CD4-positive, alpha-beta T cell (primary cell): Measurements from ENCODE around the gene FGF14. TPM values are rescaled to one million over a fixed set of nuclear protein-coding genes. Genes with fewer than 3 reads are reported as not detected.

ENCODE experiments used
- ATAC-seq: fragments of 200-7000 bp; cut with Tn5 transposase; one replicate; pipeline ENCODE4 v1.10.0; 2022; ENCODE audit warnings: mild to moderate bottlenecking; ENCODE audit not compliant: poor library complexity
- CTCF ChIA-PET: fragments of 350-600 bp; sonication (Branson Sonifier 250); formaldehyde crosslinking; loops from one replicate; lab custom pipeline; 2021; ENCODE audit warnings: antibody characterized with exemption, inconsistent platforms; lab: Charles Lee
- POLR2A ChIA-PET: fragments of 350-600 bp; sonication (Branson Sonifier 250); formaldehyde crosslinking; loops from one replicate; lab custom pipeline; 2021; ENCODE audit warnings: antibody characterized with exemption, inconsistent platforms; lab: Charles Lee
- DNase-seq, 14 experiments: peaks; one replicate each; pipeline ENCODE4 v3.0.0-alpha.2; 2013 to 2020; ENCODE audit warnings: mixed read lengths in 2 of 14
- H3K27ac ChIP-seq, 2 donors: one replicate each; pipeline versions ENCODE4 v1.5.1 to v1.7.0; 2013; ENCODE audit warnings: low read length in 2 of 2, low read depth in 1 of 2, mild to moderate bottlenecking in 1 of 2
- H3K27me3 ChIP-seq, 2 experiments: 1 replicate in 1 of 2; 2 replicates in 1 of 2; pipeline versions ENCODE4 v1.6.1 to v1.7.0; 2013; ENCODE audit warnings: low read length in 2 of 2, control low read depth in 1 of 2, mild to moderate bottlenecking in 1 of 2, moderate library complexity in 1 of 2; ENCODE audit not compliant: insufficient read depth in 2 of 2, control insufficient read depth in 1 of 2
- H3K36me3 ChIP-seq: one replicate; pipeline ENCODE4 v1.6.1; 2013; ENCODE audit warnings: low read length, control low read depth; ENCODE audit not compliant: insufficient read depth
- H3K4me1 ChIP-seq: one replicate; pipeline ENCODE4 v1.6.1; 2013; ENCODE audit warnings: low read length, control low read depth; ENCODE audit not compliant: insufficient read depth
- H3K4me3 ChIP-seq: one replicate; pipeline ENCODE4 v1.5.1; 2013; ENCODE audit warnings: mild to moderate bottlenecking, low read length, moderate library complexity
- H3K9me3 ChIP-seq, 2 experiments: 1 replicate in 1 of 2; 2 replicates in 1 of 2; pipeline versions ENCODE4 v1.6.1 to v1.7.0; 2013; ENCODE audit warnings: low read length in 2 of 2, mild to moderate bottlenecking in 2 of 2, control low read depth in 1 of 2, moderate library complexity in 1 of 2; ENCODE audit not compliant: control insufficient read depth in 1 of 2, insufficient read depth in 1 of 2
- H3K27ac Mint-ChIP-seq: one replicate; pipeline ENCODE4 v1.8.0; 2020; ENCODE audit warnings: mixed read lengths
- H3K27me3 Mint-ChIP-seq: one replicate; pipeline ENCODE4 v1.8.0; 2021; ENCODE audit warnings: mixed read lengths
- H3K36me3 Mint-ChIP-seq: one replicate; pipeline ENCODE4 v1.8.0; 2021; ENCODE audit warnings: low read depth, mixed read lengths
- H3K4me1 Mint-ChIP-seq: one replicate; pipeline ENCODE4 v1.8.0; 2021; ENCODE audit warnings: low read depth, mixed read lengths
- H3K4me3 Mint-ChIP-seq: one replicate; pipeline ENCODE4 v1.8.0; 2020; ENCODE audit warnings: mild to moderate bottlenecking, mixed read lengths
- H3K9me3 Mint-ChIP-seq: one replicate; pipeline ENCODE4 v1.8.0; 2020; ENCODE audit warnings: mixed read lengths
- CTCF ChIP-seq: fragments of 200-600 bp; IDR thresholded peaks from one replicate; pipeline ENCODE4 v1.8.0; 2022; ENCODE audit warnings: antibody characterized with exemption, mild to moderate bottlenecking
- intact Hi-C, 2 experiments: fragments of 100-400 bp; cut with DNase I in 1 of 2; cut with micrococcal nuclease in 1 of 2; formaldehyde crosslinking; loops; one replicate each; pipeline versions ENCODE4 v1.15.1 to v1.9.0; 2023 to 2025; cut with DNase I, micrococcal nuclease
- total RNA-seq, 174 experiments: library from RNA in 2 of 174; stranded (reverse) in 2 of 174; gene quantifications; one replicate each; pipeline ENCODE4 v1.2.3 and lab custom pipeline; 2021 to 2026

Gene FGF14
- total RNA-seq, 2 experiments from 2014 or later = not detected

- Histone ChIP-seq H3K4me1 (no peaks in the 10 kb centered on the region), H3K27ac (no peak overlapping the region), H3K27me3 (no peaks in the 10 kb centered on the region), H3K9me3 (no peaks in the 10 kb centered on the region), H3K36me3 (no peaks in the 10 kb centered on the region), H3K4me3 (no peak overlapping the region)
- DNase-seq = no peak
- H3K4me3 Mint-ChIP-seq = no peak overlapping the region
- no peak for TF ChIP-seq CTCF
- no peaks in the 10 kb centered on the region for H3K36me3 Mint-ChIP-seq
- no peak for ATAC-seq
- ChIA-PET CTCF (no interaction called here), POLR2A (no interaction called here)
- no peak overlapping the region for H3K27ac Mint-ChIP-seq
- peaks cover 16% of the 10 kb centered on the region for H3K27me3 Mint-ChIP-seq
- no peaks in the 10 kb centered on the region for H3K4me1 Mint-ChIP-seq
- intact Hi-C loops = no loop called here
- no peaks in the 10 kb centered on the region for H3K9me3 Mint-ChIP-seq
Observed at GRCh38 chr13:102236341-102236740, 165.5 kb downstream of the FGF14 start.

GRCh38 chr13:102235689-102236088 lies 166.2 kb downstream of the FGF14 start:
- H3K27me3 Mint-ChIP-seq = peaks cover 16% of the 10 kb centered on the region
- H3K4me3 ChIP-seq = no peak overlapping the region
- intact Hi-C loops = no loop called here
- no peaks in the 10 kb centered on the region for H3K36me3 Mint-ChIP-seq
- no peak overlapping the region for H3K27ac Mint-ChIP-seq
- no peaks in the 10 kb centered on the region for H3K4me1 Mint-ChIP-seq
- no peak for TF ChIP-seq CTCF
- POLR2A ChIA-PET = no interaction called here
- no peaks in the 10 kb centered on the region for H3K9me3 Mint-ChIP-seq
- no peak for ATAC-seq
- no peaks in the 10 kb centered on the region for H3K9me3 ChIP-seq
- no peak for DNase-seq
- H3K27ac ChIP-seq = no peak overlapping the region
- H3K27me3 ChIP-seq = no peaks in the 10 kb centered on the region
- no peak overlapping the region for H3K4me3 Mint-ChIP-seq
- H3K36me3 ChIP-seq = no peaks in the 10 kb centered on the region
- no peaks in the 10 kb centered on the region for H3K4me1 ChIP-seq
- CTCF ChIA-PET = no interaction called here

- H3K27ac Mint-ChIP-seq = no peak overlapping the region
- CTCF ChIA-PET = no interaction called here
- no peaks in the 10 kb centered on the region for H3K9me3 Mint-ChIP-seq
- POLR2A ChIA-PET = no interaction called here
- Histone ChIP-seq H3K27me3 (no peaks in the 10 kb centered on the region), H3K4me3 (no peak overlapping the region), H3K27ac (no peak overlapping the region), H3K9me3 (no peaks in the 10 kb centered on the region), H3K36me3 (no peaks in the 10 kb centered on the region), H3K4me1 (no peaks in the 10 kb centered on the region)
- DNase-seq (no peak), ATAC-seq (no peak)
- TF ChIP-seq CTCF = no peak
- H3K27me3 Mint-ChIP-seq = peaks cover 16% of the 10 kb centered on the region
- no peaks in the 10 kb centered on the region for H3K4me1 Mint-ChIP-seq
- H3K36me3 Mint-ChIP-seq = no peaks in the 10 kb centered on the region
- intact Hi-C loops = no loop called here
- no peak overlapping the region for H3K4me3 Mint-ChIP-seq
Observed at GRCh38 chr13:102234618-102235017, 167.2 kb downstream of the FGF14 start.
